T-helper 1 cell treated with Interleukin-12 subunit alpha and Interleukin-12 subunit beta and Interleukin-4 antibody, amounts not matched to agents 30 μg/mL and 1 μg/mL, for 36 hours (primary cell): Measurements from ENCODE around the gene FTO.

Experiments
- H3K27ac Mint-ChIP-seq: one replicate; pipeline ENCODE4 v1.8.0; 2021; ENCODE audit warnings: mild to moderate bottlenecking, mixed read lengths
- H3K27me3 Mint-ChIP-seq: one replicate; pipeline ENCODE4 v1.8.0; 2021; ENCODE audit warnings: low read depth, mixed read lengths
- H3K36me3 Mint-ChIP-seq: one replicate; pipeline ENCODE4 v1.8.0; 2021; ENCODE audit warnings: low read depth, mixed read lengths
- H3K4me1 Mint-ChIP-seq: one replicate; pipeline ENCODE4 v1.8.0; 2021; ENCODE audit warnings: low read depth, mixed read lengths
- H3K4me3 Mint-ChIP-seq: one replicate; pipeline ENCODE4 v1.8.0; 2021; ENCODE audit warnings: mild to moderate bottlenecking, moderate library complexity, mixed read lengths
- H3K9me3 Mint-ChIP-seq: one replicate; pipeline ENCODE4 v1.8.0; 2021; ENCODE audit warnings: mixed read lengths

Gene FTO

GRCh38 chr16:54156349-54156748 lies 452.4 kb downstream of the FTO start:
- H3K27ac Mint-ChIP-seq, result no peak overlapping the region
- H3K4me3 Mint-ChIP-seq, result no peak overlapping the region
- peaks cover 2% of the 10 kb centered on the region for H3K27me3 Mint-ChIP-seq
- H3K4me1 Mint-ChIP-seq, result no peaks in the 10 kb centered on the region
- no peaks in the 10 kb centered on the region for H3K36me3 Mint-ChIP-seq
- H3K9me3 Mint-ChIP-seq, result peaks cover 20% of the 10 kb centered on the region

- Mint-ChIP-seq H3K4me1 (no peaks in the 10 kb centered on the region), H3K36me3 (no peaks in the 10 kb centered on the region), H3K9me3 (peaks cover 20% of the 10 kb centered on the region), H3K27me3 (no peaks in the 10 kb centered on the region), H3K4me3 (no peak overlapping the region), H3K27ac (no peak overlapping the region)
Measured at GRCh38 chr16:54158986-54159385, 455.0 kb downstream of the FTO start.

GRCh38 chr16:54159490-54160080 lies 455.6 kb downstream of the FTO start:
- Mint-ChIP-seq H3K36me3 (no peaks in the 10 kb centered on the region), H3K4me3 (no peak overlapping the region), H3K27ac (no peak overlapping the region), H3K9me3 (peaks cover 20% of the 10 kb centered on the region), H3K27me3 (no peaks in the 10 kb centered on the region), H3K4me1 (no peaks in the 10 kb centered on the region)

- peaks cover 14% of the 10 kb centered on the region for H3K9me3 Mint-ChIP-seq
- no peaks in the 10 kb centered on the region for H3K36me3 Mint-ChIP-seq
- H3K4me1 Mint-ChIP-seq, result no peaks in the 10 kb centered on the region
- no peak overlapping the region for H3K27ac Mint-ChIP-seq
- H3K27me3 Mint-ChIP-seq, result no peaks in the 10 kb centered on the region
- H3K4me3 Mint-ChIP-seq, result no peak overlapping the region
Measured at GRCh38 chr16:54160252-54160860, 456.4 kb downstream of the FTO start.

- Mint-ChIP-seq H3K4me3 (no peak overlapping the region), H3K27me3 (no peaks in the 10 kb centered on the region), H3K27ac (no peak overlapping the region), H3K36me3 (no peaks in the 10 kb centered on the region), H3K4me1 (no peaks in the 10 kb centered on the region), H3K9me3 (peaks cover 9% of the 10 kb centered on the region)
Measured at GRCh38 chr16:54160939-54161897, 457.3 kb downstream of the FTO start.

- Mint-ChIP-seq H3K4me1 (no peaks in the 10 kb centered on the region), H3K36me3 (no peaks in the 10 kb centered on the region), H3K27ac (no peak overlapping the region), H3K9me3 (no peaks in the 10 kb centered on the region), H3K4me3 (no peak overlapping the region), H3K27me3 (peaks cover 4% of the 10 kb centered on the region)
Measured at GRCh38 chr16:54163197-54163843, 459.4 kb downstream of the FTO start.

- H3K27me3 Mint-ChIP-seq, result peaks cover 4% of the 10 kb centered on the region
- no peak overlapping the region for H3K27ac Mint-ChIP-seq
- H3K36me3 Mint-ChIP-seq, result no peaks in the 10 kb centered on the region
- no peak overlapping the region for H3K4me3 Mint-ChIP-seq
- no peaks in the 10 kb centered on the region for H3K9me3 Mint-ChIP-seq
- H3K4me1 Mint-ChIP-seq, result no peaks in the 10 kb centered on the region
Measured at GRCh38 chr16:54164789-54165173, 460.8 kb downstream of the FTO start.

- Mint-ChIP-seq H3K36me3 (no peaks in the 10 kb centered on the region), H3K27me3 (peaks cover 4% of the 10 kb centered on the region), H3K9me3 (no peaks in the 10 kb centered on the region), H3K4me1 (no peaks in the 10 kb centered on the region), H3K4me3 (no peak overlapping the region), H3K27ac (no peak overlapping the region)
Measured at GRCh38 chr16:54165174-54165911, 461.4 kb downstream of the FTO start.

- Mint-ChIP-seq H3K36me3 (no peaks in the 10 kb centered on the region), H3K4me3 (no peak overlapping the region), H3K9me3 (no peaks in the 10 kb centered on the region), H3K4me1 (no peaks in the 10 kb centered on the region), H3K27ac (no peak overlapping the region), H3K27me3 (peaks cover 10% of the 10 kb centered on the region)
Measured at GRCh38 chr16:54165912-54166865, 462.2 kb downstream of the FTO start.

- Mint-ChIP-seq H3K9me3 (no peaks in the 10 kb centered on the region), H3K36me3 (no peaks in the 10 kb centered on the region), H3K4me3 (no peak overlapping the region), H3K27me3 (peaks cover 30% of the 10 kb centered on the region), H3K4me1 (no peaks in the 10 kb centered on the region), H3K27ac (no peak overlapping the region)
Measured at GRCh38 chr16:54169112-54169511, 465.2 kb downstream of the FTO start.

GRCh38 chr16:54171626-54172537 lies 467.9 kb downstream of the FTO start:
- Mint-ChIP-seq H3K4me3 (no peak overlapping the region), H3K4me1 (no peaks in the 10 kb centered on the region), H3K27me3 (peaks cover 30% of the 10 kb centered on the region), H3K27ac (no peak overlapping the region), H3K36me3 (no peaks in the 10 kb centered on the region), H3K9me3 (no peaks in the 10 kb centered on the region)

GRCh38 chr16:54173490-54173889 lies 469.5 kb downstream of the FTO start:
- Mint-ChIP-seq H3K4me1 (no peaks in the 10 kb centered on the region), H3K27ac (no peak overlapping the region), H3K9me3 (no peaks in the 10 kb centered on the region), H3K36me3 (no peaks in the 10 kb centered on the region), H3K4me3 (no peak overlapping the region), H3K27me3 (peaks cover 31% of the 10 kb centered on the region)
